ENCODE measurements around the gene NECAB3.

NECAB3 gene

GRCh38 chr20:33674294-33675135, at the start of gene NECAB3:
Gene NECAB3 (minus strand): TSS chr20:33674428. CDS start chr20:33674352, 76 bp downstream.
- TF ChIP-seq CTCF (IDR thresholded peaks at IDR 0.05; ENCODE audit: low read depth, low read length, poor library complexity, severe bottlenecking) (no peak), EZH2phosphoT487 (IDR thresholded peaks at IDR 0.05; ENCODE audit: borderline replicate concordance, low read length) (no peak)
- Histone ChIP-seq H3K27ac (ENCODE audit: low read depth, low read length) (peak within 1 kb of the TSS; percentile 40), H3K79me2 (ENCODE audit: control insufficient read depth, low read length) (peaks cover 17% of the 10 kb centered on the region), H3K4me2 (ENCODE audit: low read length) (peak within 1 kb of the TSS; percentile 93), H3F3A (ENCODE audit: control insufficient read depth, insufficient read depth) (peaks cover 37% of the 10 kb centered on the region), H3K4me3 (ENCODE audit: low read length) (peak within 1 kb of the TSS; percentile 84), H3K36me3 (ENCODE audit: control insufficient read depth, low read length) (peaks cover 49% of the 10 kb centered on the region), H3K4me1 (ENCODE audit: control insufficient read depth, low read length) (peaks cover 42% of the 10 kb centered on the region), H4K20me1 (ENCODE audit: control insufficient read depth, insufficient read depth, low read depth, low read length) (peaks cover 7% of the 10 kb centered on the region; the same call in 1 of the 2 replicates), H3K9me2 (replicated peaks; ENCODE audit: control insufficient read depth, low read length) (no peaks in the 10 kb centered on the region), H3K9me3 (ENCODE audit: control insufficient read depth, insufficient read depth, low read length) (no peaks in the 10 kb centered on the region), H3K27me3 (ENCODE audit: control insufficient read depth, low read length) (no peaks in the 10 kb centered on the region)

DNA sequence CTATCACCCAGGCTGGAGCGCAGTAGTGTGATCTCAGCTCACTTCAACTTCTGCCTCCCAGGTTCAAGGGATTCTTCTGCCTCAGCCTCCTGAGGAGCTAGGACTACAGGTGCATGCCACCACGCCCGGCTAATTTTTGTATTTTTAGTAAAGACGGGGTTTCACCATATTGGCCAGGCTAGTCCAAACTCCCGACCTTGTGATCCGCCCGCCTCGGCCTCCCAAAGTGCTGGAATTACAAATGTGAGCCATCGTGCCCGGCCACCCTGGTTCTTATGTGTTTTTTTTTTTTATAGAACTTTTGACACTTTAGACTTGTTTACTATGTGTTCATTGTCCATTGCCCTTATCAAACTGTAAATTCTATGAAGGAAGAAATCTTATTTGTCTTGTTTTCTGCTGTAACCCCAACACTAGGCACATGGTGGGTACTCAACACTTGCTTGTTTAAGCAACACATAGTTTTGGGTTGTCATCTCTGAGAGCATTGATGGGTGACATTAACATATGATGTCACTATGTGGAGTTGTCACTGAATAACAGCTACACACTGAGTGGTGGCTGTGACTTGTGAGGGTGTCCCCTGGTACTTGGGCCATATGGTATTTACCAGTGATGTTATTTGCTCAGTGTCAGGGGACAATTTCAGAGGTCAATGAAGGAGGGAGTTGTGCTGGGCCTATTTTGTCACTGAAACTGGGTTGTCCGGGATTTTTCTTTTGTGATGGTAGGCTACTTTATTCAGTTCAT, 47.3 kb upstream of the NECAB3 start:
- Histone ChIP-seq H3K36me3 (ENCODE audit: control insufficient read depth, low read length) (no peaks in the 10 kb centered on the region), H3F3A (ENCODE audit: control insufficient read depth, insufficient read depth) (no peaks in the 10 kb centered on the region), H3K27me3 (ENCODE audit: control insufficient read depth, low read length) (no peaks in the 10 kb centered on the region), H3K9me2 (replicated peaks; ENCODE audit: control insufficient read depth, low read length) (no peaks in the 10 kb centered on the region), H3K27ac (ENCODE audit: low read depth, low read length) (no peak overlapping the region), H4K20me1 (ENCODE audit: control insufficient read depth, insufficient read depth, low read depth, low read length) (no peaks in the 10 kb centered on the region), H3K9me3 (ENCODE audit: control insufficient read depth, insufficient read depth, low read length) (no peaks in the 10 kb centered on the region), H3K79me2 (ENCODE audit: control insufficient read depth, low read length) (peaks cover 3% of the 10 kb centered on the region; the same call in 1 of the 2 replicates), H3K4me1 (ENCODE audit: control insufficient read depth, low read length) (peaks cover 21% of the 10 kb centered on the region), H3K4me2 (ENCODE audit: low read length) (no peak overlapping the region), H3K4me3 (ENCODE audit: low read length) (no peak overlapping the region)
- TF ChIP-seq EZH2phosphoT487 (IDR thresholded peaks at IDR 0.05; ENCODE audit: borderline replicate concordance, low read length) = no peak
- no peak for TF ChIP-seq CTCF (IDR thresholded peaks at IDR 0.05; ENCODE audit: low read depth, low read length, poor library complexity, severe bottlenecking)

GRCh38 chr20:33719989-33720709, 45.9 kb upstream of the NECAB3 start, which contains the start of gene PXMP4:
Gene PXMP4 (minus strand): TSS chr20:33720310. CDS start chr20:33720207, 103 bp downstream.
- H3K9me3 ChIP-seq (ENCODE audit: control insufficient read depth, insufficient read depth, low read length) = no peaks in the 10 kb centered on the region
- peaks cover 21% of the 10 kb centered on the region for H3K4me1 ChIP-seq (ENCODE audit: control insufficient read depth, low read length)
- no peaks in the 10 kb centered on the region for H3K36me3 ChIP-seq (ENCODE audit: control insufficient read depth, low read length)
- H3K4me3 ChIP-seq (ENCODE audit: low read length) = peak within 1 kb of the TSS; percentile 82
- peak within 1 kb of the TSS; percentile 25; the same call in 1 of the 2 replicates for H3K27ac ChIP-seq (ENCODE audit: low read depth, low read length)
- H3K27me3 ChIP-seq (ENCODE audit: control insufficient read depth, low read length) = no peaks in the 10 kb centered on the region
- H3K79me2 ChIP-seq (ENCODE audit: control insufficient read depth, low read length) = peaks cover 3% of the 10 kb centered on the region; the same call in 1 of the 2 replicates
- no peaks in the 10 kb centered on the region for H3F3A ChIP-seq (ENCODE audit: control insufficient read depth, insufficient read depth)
- no peak for TF ChIP-seq CTCF (IDR thresholded peaks at IDR 0.05; ENCODE audit: low read depth, low read length, poor library complexity, severe bottlenecking)
- no peak for TF ChIP-seq EZH2phosphoT487 (IDR thresholded peaks at IDR 0.05; ENCODE audit: borderline replicate concordance, low read length)
- no peaks in the 10 kb centered on the region for H3K9me2 ChIP-seq (replicated peaks; ENCODE audit: control insufficient read depth, low read length)
- H3K4me2 ChIP-seq (ENCODE audit: low read length) = peak within 1 kb of the TSS; percentile 77
- no peaks in the 10 kb centered on the region for H4K20me1 ChIP-seq (ENCODE audit: control insufficient read depth, insufficient read depth, low read depth, low read length)

Measured in DOHH2 (cell line).